DMS153 (cell line): ENCODE data around the gene GIMAP6.
"Not testable (repeated sequence)": the region's sequence is repeated elsewhere in the genome, so short reads cannot be mapped to it uniquely, and the experiment has no call there.

Experiments
- DNase-seq: peaks from one replicate; lab custom pipeline; 2025; lab: John Stamatoyannopoulos, UW

The GIMAP6 gene

DNA sequence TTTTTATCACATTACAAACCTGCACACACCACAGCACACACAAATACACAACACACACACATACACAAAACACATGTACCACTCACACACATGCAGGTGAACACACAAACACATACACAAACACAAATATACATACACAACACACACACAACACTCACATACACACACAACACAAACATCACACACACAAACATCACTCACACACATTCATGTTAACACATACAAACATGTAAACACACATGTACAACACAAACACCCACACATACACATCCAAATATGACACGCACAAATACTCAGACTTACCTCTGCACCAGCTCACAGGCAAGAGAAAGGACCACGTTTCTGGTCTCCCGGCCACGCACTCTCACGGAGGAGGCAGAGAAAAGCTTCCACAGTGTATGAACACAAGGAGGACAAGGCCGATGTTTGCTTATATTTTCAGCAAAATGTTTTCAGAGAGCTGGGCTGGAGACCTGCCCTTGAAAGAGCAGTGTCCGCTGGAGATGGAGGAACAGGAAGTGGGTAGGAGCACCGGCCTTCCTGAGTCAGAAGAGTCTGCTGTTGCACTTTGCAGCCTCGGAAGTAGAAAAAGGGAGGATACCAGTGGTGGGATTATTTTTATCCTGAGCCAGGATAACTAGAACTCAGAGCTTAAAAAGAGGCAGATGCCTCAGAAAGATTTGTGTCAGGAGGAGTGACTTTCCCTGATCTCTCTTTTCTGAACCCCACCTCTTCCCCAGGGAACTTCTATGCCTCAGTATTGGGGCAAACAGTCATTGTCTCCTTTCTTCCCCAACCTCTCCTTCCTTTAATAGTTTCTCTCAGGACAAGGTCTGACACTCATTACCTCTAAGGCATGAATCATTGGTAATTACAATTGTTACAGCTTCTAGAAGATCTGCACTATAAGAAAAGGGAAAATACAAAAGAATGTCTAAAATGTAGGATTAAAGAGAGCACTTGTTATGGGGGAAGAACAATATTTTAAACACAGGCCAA, at the start of gene GIMAP6:
GIMAP6 (minus strand) TSS at position 520 of the 999 bp plus-strand sequence. CDS start 2,243 bp downstream, outside the sequence.
- no peak for DNase-seq

DNA sequence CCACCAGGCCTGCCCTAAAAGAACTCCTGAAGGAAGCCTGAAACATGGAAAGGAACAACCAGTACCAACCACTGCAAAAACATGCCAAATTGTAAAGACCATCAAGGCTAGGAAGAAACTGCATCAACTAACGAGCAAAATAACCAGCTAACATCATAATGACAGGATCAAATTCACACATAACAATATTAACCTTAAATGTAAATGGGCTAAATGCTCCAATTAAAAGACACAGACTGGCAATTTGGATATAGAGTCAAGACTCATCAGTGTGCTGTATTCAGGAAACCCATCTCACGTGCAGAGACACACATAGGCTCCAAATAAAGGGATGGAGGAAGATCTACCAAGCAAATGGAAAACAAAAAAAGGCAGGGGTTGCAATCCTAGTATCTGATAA, 48.2 kb upstream of the GIMAP6 start:
- not testable (repeated sequence) for DNase-seq

DNA sequence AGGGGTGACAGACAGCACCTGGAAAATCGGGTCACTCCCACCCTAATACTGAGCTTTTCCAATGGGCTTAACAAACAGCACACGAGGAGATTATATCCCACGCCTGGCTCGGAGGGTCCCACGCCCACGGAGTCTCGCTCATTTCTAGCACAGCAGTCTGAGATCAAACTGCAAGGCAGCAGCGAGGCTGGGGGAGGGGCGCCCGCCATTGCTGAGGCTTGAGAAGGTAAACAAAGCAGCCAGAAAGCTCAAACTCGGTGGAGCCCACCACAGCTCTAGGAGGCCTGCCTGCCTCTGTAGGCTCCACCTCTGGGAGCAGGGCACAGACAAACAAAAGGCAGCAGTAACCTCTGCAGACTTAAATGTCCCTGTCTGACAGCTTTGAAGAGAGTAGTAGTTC, 46.4 kb upstream of the GIMAP6 start:
- DNase-seq = not testable (repeated sequence)

DNA sequence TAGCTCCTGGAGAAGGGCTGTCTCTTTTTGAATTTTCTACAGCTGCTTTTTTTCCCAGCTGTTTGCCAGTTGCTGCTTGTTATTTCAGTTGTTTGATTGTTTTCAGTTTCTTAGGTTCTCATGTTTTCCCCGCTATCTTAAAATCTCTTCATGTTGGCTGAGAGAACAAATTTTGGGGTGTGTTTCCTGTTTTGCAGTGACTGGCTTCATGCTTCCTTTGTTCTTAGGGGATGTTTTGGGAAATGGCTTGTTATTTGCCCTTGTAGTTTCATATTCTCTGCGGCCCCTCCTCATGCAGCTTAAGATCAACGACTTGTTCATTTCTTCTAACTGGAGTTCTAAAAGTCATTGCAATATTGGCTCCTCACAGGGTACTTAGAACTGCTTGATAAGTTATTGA, 44.7 kb upstream of the GIMAP6 start:
- DNase-seq = not testable (repeated sequence)

DNA sequence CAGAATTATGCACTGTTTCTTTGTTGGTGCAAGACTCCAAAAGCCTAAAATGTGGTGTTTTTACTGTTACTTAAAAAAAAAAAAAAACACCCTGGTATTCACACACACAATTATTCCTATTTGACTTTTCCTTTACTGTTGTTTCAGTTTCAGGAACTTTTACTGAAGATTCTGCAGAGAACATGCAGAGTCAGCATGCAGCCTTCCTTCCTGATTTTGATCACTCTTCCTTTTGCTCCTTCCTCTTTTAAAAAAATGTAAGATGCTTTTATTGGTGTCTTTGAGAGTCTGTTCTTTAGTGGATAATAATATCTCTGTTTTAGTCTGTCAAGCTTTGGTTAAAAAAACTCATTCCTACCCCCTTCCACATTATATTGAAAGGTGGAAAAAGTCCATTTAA, 44.1 kb upstream of the GIMAP6 start:
- DNase-seq = not testable (repeated sequence)

DNA sequence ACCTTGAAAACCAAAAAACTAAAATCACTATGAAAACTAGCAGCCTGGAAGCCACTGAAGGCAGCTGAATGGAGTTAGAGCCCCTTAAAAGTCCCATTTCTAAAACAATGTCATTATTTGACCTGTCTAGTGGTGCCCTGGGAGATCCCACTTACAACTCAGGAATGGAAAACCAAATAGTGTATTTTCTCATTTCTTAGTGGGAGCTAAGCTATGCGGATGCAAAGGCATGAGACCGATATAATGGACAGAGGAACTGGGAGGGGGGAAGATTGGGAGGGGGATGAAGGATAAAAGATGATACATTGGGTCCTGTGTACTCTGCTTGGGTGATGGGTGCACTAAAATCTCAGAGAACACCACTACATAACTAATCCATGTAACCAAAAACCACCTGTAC, 43.5 kb upstream of the GIMAP6 start:
- DNase-seq = no peak

DNA sequence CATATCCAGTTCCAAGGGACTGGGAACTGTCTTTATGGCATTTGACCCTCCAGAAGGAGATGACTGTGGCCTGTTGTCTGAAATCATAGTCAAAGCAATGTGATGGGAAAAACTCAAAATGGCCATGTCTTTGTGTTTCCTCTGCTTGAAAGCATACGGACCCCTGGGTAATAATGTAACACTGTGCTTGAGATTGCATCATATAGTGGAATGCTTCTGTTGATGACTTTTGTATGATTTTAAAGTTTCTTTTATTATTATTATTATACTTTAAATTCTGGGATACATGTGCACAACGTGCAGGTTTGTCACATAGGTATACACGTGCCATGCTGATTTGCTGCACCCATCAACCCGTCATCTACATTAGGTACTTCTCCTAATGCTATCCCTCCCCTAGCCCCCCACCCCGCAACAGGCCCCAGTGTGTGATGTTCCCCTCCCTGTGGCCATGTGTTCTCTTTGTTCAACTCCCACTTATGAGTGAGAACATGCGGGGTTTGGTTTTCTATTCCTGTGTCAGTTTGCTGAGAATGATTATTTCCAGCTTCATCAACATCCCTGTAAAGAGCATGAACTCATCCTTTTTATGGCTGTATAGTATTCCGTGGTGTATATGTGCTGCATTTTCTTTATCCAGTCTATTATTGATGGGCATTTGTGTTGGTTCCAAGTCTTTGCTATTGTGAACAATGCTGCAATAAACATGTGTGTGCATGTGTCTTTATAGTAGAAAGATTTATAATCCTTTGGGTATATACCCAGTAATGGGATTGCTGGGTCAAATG, 39.8 kb upstream of the GIMAP6 start:
- DNase-seq = not testable (repeated sequence)

DNA sequence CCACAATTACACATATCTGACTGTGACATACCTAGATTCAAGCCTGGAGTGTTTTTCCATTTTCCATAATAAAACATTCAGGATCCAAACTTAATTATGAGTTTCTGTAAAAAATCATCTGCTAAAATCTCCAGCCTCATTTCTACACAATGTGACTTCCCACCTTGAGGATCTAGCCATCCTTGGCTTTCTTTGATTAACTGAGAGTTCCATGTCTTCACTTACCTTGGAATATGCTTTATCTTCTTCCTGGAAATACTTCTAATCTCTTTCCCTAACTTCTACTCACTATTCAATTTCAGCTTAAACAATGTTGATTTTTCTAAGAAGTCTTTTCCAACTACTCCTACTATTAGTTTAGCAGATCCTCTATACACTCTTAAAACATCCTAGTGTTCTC, 36.8 kb upstream of the GIMAP6 start:
- no peak for DNase-seq

DNA sequence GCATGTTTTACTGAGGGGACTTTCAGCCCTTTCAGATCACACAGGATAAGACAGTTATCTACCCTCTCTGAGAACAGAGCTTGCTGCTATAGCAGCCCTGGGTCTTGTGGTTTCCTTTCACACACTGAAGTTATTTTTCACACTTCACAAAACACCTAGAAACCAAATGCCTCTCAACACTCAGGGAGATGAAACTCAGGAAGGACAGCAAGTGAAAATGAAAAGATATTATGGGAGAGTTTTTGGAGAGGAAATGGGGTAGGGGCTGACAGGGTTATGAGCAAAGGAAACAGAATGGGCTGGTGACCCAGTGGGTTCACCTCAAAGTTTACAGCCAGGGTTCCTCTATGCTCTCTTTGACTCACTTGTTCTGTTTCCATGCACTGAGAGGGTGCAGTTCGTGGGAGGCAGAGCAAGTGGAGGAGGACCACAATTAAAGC, 36.3 kb upstream of the GIMAP6 start:
- no peak for DNase-seq

DNA sequence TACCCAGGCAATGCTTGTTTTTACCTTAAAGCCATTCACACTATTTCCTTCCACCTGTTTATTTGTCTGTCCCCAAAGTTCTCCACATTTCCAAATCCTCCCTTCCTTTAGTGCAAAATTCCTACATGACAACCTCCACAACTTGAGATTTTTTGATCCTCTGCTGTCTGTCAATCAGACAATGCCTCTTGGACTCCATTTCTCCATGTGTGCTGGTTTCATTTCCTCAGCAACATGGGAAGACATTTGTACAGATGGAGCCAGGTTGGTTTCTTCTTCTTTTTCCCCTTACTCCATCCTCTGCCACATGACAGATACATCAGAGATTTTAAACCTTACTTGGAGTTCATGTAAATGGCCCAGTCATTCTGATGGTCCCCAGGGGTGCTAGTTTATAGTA, 34.2 kb upstream of the GIMAP6 start:
- no peak for DNase-seq

DNA sequence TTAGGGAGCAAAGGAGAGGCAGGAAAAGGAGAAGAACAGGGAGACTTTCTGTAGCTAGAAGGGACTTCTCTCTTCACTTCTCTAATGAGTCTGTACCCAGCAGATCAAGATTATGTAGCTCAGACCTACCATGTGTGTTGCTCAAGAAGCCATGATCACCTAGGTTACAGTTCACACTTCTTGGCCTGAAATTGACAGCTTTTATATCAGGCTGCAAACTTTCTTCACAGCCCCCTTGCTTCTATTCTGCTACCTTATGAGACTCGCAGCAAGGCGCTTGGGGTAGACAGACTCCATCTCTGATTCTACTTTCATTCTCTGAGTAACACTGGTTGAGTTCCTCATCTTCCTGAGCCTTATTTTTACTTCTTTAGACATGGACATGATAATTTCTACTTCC, 33.7 kb upstream of the GIMAP6 start:
- DNase-seq = no peak

DNA sequence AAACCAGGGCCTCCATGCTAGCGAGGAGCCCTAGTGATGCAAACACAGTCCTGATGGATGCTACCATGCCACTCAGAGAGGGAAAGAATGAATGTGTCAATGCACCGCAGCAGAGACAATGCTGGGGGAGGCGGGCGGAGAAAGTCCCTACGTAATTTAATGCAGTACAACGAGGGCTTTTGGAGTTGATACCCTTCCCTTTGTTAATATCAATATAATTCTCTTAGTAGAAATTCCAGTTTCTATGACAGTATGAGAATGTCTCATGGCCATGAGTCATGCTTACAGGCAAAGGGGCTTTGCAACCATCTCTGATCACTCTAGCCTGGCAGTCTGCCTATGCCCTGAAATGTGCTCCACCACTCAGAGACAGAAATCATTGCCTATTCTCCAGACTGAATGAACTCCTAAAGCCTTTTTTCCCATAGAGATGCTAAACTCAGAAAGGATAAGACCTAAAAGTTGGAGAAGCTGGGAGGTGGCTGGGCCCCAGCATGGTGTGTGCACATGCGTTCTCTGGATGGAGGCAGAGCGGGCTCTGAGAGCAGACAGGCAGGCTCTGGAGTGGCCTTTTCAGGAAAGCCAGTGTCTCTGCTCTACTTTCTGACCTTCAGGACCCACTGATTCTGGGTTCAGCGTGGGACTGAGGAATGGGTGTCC, 33.0 kb upstream of the GIMAP6 start:
- DNase-seq = no peak

DNA sequence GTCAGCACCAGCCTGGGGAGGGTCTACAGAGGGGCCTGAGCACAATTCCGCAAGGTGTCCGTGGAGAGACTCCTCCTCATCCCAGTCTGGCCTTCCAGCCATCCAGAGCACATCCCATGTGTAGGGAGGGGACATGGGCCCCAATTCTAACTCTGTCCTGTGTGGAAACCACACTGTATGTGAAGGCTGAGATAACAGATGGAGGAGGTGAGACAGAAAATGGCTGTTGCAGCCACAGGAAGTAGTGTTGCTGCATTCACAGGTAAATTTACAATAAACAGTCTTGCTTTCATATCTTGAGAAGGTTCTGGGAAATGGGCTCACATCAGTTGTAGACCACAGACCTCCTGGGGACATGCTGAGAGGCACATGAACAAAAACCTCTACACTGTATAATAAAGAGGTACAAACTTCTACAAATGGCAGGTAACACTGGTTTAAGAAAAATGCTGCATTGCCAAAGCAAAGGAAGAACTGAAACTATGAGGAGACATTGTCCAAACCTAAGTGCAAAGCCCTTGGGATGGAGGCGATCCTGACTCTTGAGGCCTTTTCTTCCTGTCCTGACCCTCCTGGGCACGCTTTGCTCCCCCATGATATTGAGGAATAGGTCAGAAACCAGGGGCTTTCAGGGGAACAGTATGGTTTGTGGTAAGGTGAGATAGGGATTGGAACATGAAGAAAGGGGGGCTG, 31.8 kb upstream of the GIMAP6 start:
- DNase-seq = no peak

DNA sequence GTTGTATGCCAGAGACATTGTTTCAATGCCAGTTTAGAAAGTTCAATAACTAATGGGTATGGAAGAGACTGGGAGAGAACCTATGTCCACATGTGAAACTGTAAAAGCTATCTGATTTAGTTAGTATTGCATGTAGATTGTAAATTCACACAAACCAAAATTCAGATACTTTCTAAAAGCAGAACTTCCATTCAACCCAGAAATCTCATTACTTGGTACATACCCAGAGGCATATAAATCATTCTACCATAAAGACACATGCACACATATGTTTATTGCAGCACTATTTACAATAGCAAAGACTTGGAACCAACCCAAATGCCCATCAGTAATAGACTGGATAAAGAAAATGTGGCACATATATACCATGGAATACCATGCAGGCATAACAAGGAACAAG, 30.6 kb upstream of the GIMAP6 start:
- DNase-seq = not testable (repeated sequence)

DNA sequence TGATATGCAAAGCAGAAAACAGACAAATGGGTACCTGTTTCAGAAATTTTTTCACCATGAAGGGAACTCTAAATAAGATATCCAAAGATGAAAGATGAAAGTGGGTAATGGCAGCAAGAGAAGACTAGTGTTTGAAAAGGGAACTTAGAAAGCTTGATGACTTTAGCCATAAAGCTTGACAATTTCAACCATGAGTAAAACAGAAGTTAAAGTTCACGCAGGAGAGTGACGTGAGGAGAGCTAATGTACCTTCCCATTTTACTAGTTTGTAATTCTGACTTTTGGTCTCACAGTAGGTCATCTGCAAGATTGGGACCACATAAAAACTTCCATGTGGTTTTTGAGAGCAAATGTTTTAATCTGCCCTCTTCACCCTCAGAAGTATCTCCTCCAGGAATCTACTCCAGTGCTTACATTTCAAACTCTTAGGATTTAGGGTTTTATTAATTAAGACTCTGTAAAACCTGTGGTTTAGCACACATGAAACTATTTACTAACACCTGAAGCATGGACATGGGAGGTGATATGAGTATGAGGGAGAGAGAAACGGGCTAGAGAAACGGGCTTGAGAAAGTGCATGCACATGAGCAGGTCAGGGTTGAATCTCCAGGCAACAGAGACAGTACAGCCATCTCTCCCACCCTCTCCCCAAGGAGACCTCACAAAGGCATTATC, 28.9 kb upstream of the GIMAP6 start:
- DNase-seq = no peak

DNA sequence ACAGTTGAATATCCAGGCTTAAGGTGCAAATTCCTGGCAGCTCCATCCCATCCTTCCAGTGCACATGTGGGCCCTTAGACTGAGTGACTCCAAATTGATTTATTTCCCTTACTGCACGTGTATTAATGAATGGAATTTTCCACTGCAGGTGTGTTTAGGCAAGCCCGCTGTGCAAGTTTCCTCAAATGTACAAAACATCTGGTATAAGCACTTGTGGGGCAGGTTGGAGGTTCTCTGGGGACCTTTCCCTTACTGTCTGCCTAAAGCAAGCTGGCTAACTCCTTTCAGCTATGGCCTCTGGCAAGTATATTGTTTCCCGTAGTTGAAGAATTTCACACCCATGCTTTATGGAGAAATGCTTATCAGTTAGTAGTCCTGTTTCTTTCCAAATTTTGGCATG, 25.3 kb upstream of the GIMAP6 start:
- no peak for DNase-seq

DNA sequence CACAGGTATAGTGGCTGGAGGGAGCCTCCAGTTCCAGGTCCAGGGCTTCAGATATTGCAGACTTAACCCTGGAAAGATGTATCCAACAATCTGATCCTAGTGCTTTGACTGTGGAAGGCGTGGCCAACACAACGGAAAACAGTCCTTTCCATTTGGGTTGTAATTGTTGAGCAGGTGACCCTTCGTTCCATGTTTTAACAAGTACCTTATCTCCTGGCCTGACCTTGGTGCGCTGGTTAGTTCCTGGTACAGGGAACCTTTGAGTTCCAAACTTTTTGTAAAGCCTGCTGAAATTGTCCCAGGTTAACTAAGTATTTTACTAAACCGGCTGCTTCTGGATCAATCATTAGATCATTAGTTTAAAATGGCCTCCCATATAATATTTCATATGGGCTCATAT, 23.9 kb upstream of the GIMAP6 start:
- DNase-seq = no peak

DNA sequence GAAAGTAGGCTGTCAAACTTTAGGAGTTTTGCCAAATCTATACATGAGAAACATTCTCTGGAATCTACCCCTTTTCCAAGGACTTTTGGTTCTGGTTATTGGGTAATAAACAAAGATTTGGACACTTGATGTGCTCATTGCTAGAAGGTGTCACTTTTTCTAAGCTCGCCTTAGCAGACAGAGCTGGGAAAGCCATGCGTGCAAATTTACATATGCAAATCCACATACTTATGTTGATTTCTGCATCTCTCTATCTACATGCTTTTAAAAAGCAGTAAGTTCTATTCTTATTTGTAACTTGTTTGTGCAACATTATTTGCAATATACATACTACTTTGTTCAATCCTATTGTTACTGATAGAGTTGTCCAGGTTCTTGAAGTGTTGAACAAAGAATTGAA, 22.5 kb upstream of the GIMAP6 start:
- no peak for DNase-seq

DNA sequence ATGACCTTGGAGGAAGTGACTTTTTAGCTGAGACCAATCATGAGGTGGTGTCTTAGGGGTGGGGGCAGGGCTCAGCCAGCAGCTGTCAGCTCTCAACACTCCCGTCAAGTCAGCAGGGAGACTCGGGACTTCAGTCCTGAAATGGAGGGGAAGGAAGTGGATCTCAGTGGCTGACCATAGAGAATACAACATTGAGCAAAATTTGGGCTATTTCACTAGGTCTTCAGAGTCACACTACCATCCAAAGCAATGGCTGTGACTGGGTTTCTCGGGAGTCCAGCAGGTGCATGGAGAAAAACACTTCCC, 16.8 kb upstream of the GIMAP6 start:
- no peak for DNase-seq

DNA sequence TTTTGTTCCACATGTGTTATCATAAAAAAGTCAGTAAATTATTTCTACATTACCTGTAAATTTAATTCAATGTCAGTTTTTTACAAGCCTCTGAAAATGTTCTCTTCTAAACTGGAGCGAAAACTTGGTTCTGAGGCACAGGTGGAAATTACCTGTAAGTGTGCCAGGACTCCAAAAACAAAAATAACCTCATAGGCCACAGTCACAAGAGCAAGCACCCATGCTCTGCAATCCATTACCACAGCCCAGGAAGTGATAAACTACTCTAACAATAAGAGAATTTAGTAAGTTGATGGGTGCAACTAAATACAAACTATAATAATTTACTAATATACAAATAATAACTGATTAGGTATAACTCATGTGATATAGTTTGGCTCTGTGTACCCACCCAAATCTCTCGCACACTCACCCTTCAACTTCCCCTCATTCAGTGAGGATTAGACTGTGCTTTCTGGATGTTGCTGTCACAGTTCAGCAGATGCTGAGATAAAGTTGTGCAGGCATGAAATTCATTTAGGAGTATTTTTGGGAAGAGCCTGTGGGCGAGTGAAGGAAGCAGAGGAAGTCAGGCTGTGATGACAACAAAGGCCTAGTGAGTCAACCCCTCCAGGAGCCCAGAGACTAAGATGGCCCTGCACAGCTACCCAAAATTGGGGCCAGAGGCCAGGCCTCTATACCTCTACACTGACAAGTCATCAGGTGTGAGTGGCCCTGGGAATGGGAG, 16.3 kb upstream of the GIMAP6 start:
- no peak for DNase-seq
